HepG2 (cell line): Measurements from ENCODE around the gene FITM1. TPM values are rescaled to one million over a fixed set of nuclear protein-coding genes. Genes with fewer than 3 reads are reported as not detected.

Experiments
- CCDC6 ChIP-seq: sonication (generic); formaldehyde crosslinking; IDR thresholded peaks from 2 replicates; pipeline ENCODE4 v1.8.1; 2022; ENCODE audit warnings: mild to moderate bottlenecking, missing genetic modification reagents, moderate library complexity
- IRF2 ChIP-seq: IDR thresholded peaks from 2 replicates; pipeline ENCODE4 v1.6.1; 2018; ENCODE audit warnings: missing genetic modification reagents, missing compliant biosample characterization
- JARID2 ChIP-seq: sonication (generic); formaldehyde crosslinking; IDR thresholded peaks from 2 replicates; pipeline ENCODE4 v1.8.1; 2023; ENCODE audit warnings: missing genetic modification reagents, inconsistent platforms; ENCODE audit not compliant: insufficient replicate concordance
- JUNB ChIP-seq: sonication (generic); formaldehyde crosslinking; IDR thresholded peaks from 2 replicates; pipeline ENCODE4 v1.8.0; 2022; ENCODE audit warnings: missing genetic modification reagents, mild to moderate bottlenecking, borderline replicate concordance
- KDM2A ChIP-seq: sonication (generic); formaldehyde crosslinking; IDR thresholded peaks from 2 replicates; pipeline ENCODE4 v1.4.0; 2020; ENCODE audit warnings: low read depth, missing genetic modification reagents, borderline replicate concordance
- SMYD3 ChIP-seq: sonication (generic); formaldehyde crosslinking; IDR thresholded peaks from 2 replicates; pipeline ENCODE4 v1.8.1; 2023; ENCODE audit warnings: mild to moderate bottlenecking, missing genetic modification reagents
- SNAI1 ChIP-seq: sonication (generic); formaldehyde crosslinking; IDR thresholded peaks from 2 replicates; pipeline ENCODE4 v1.5.0; 2020; ENCODE audit warnings: mild to moderate bottlenecking, missing genetic modification reagents, borderline replicate concordance
- ZBTB38 ChIP-seq: sonication (generic); formaldehyde crosslinking; IDR thresholded peaks from 2 replicates; pipeline ENCODE4 v1.5.1; 2020; ENCODE audit warnings: mild to moderate bottlenecking, missing genetic modification reagents
- ZFP36L1 ChIP-seq: sonication (generic); formaldehyde crosslinking; IDR thresholded peaks from 2 replicates; pipeline ENCODE4 v1.8.0; 2022; ENCODE audit warnings: mild to moderate bottlenecking, missing genetic modification reagents, moderate library complexity
- ZNF225 ChIP-seq: sonication (generic); formaldehyde crosslinking; IDR thresholded peaks from 2 replicates; pipeline ENCODE4 v1.4.0; 2020; ENCODE audit warnings: mild to moderate bottlenecking, missing genetic modification reagents
- ZNF329 ChIP-seq: sonication (generic); formaldehyde crosslinking; IDR thresholded peaks from 2 replicates; pipeline ENCODE4 v1.9.0; 2021; ENCODE audit warnings: low read depth, mild to moderate bottlenecking, missing genetic modification reagents
- ZNF510 ChIP-seq: sonication (generic); formaldehyde crosslinking; IDR thresholded peaks from 2 replicates; pipeline ENCODE4 v1.4.0; 2020; ENCODE audit warnings: low read depth, mild to moderate bottlenecking, missing genetic modification reagents
- ZNF674 ChIP-seq: sonication (generic); formaldehyde crosslinking; IDR thresholded peaks from 2 replicates; pipeline ENCODE4 v1.5.0; 2020; ENCODE audit warnings: low read depth, mild to moderate bottlenecking, missing genetic modification reagents
- polyA plus RNA-seq, 8 experiments: library from polyadenylated mRNA; depleted of rRNA in 3 of 8; stranded (reverse) in 7 of 8; unstranded in 1 of 8; fragments of >200 nt; fragmentation: Illumina TruSeq in 4 of 8; extraction: Trizol in 4 of 8; gene quantifications; 2 replicates each; pipeline versions ENCODE4 v1.2.1 to v1.2.3, GENCODE V29; 2011 to 2016; ENCODE audit warnings: low read depth in 4 of 8, missing spikeins in 1 of 8, mixed read lengths in 1 of 8; ENCODE audit not compliant: insufficient read depth in 1 of 8
- total RNA-seq, 5 experiments: library from RNA; depleted of rRNA; stranded (reverse); fragments of >200 nt; fragmentation: Illumina TruSeq; extraction: Trizol; gene quantifications; 2 replicates each; pipeline ENCODE4 v1.2.3, GENCODE V29; 2016; ENCODE audit warnings: low read depth in 1 of 5
- TF ChIP-seq, protein P1 (sequence below): sonication (generic); formaldehyde crosslinking; IDR thresholded peaks from 2 replicates; pipeline ENCODE4 v1.4.0; 2020; ENCODE audit warnings: mild to moderate bottlenecking, missing genetic modification reagents, borderline replicate concordance
- TF ChIP-seq, protein P2 (sequence below), 2 experiments: sonication (generic) in 1 of 2; formaldehyde crosslinking in 1 of 2; IDR thresholded peaks; 2 replicates each; pipeline versions ENCODE4 v1.6.1 to v1.9.0; 2014 to 2022; ENCODE audit warnings: antibody characterized with exemption in 1 of 2, borderline replicate concordance in 1 of 2, inconsistent platforms in 1 of 2, low read depth in 1 of 2, missing genetic modification reagents in 1 of 2
- TF ChIP-seq, protein P3 (sequence below): sonication (generic); formaldehyde crosslinking; conservative IDR thresholded peaks from 2 replicates; pipeline ENCODE4 v1.4.0; 2020; ENCODE audit warnings: missing genetic modification reagents

FITM1 gene
- total and polyA plus RNA-seq, 2 of the 13 experiments (the other 11 are each of a cell fraction or from before 2014, with no cell fraction given): 2.7 to 5.8 TPM

DNA sequence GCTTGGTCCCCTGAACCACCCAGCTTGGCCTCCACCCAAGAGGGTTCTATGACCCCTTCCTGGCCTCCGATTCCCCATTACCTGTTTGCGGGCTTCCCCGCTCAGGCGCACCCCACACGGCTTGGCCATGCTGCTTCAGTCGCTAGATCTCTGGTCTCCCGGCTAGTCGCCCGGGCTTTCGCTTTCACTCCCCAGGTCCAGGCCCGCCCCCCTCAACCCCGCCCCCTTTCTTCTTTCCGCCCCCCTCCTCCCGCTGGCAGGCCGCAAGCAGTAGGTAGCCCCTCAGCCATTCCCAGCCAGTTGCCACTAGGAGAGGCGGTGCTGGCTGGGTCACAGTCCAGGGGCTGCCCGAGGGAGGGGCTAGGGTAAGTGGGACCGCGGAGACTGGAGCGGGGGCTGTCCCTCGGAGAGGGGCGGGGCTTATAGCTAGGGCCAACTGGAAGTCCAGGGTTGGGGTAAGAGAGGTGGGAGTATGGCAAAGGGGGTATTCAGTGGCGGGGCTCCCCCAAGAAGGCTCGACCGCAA lies 16.1 kb downstream of the FITM1 start, which contains the start of gene PSME2 (continued):
- TF ChIP-seq KDM2A (peak; percentile 53; the same call in 1 of the 2 replicates), ZNF674 (CRISPR knock-in tag) (no peak), ZNF225 (CRISPR knock-in tag) (no peak; the same call in 1 of the 2 replicates), ZBTB38 (CRISPR knock-in tag) (peak; percentile 74), SNAI1 (CRISPR knock-in tag) (peak; percentile 93), SMYD3 (peak; percentile 38; the same call in 1 of the 2 replicates), IRF2 (CRISPR knock-in tag) (peak; percentile 99), ZNF510 (CRISPR knock-in tag) (no peak), JUNB (no peak), ZNF329 (CRISPR knock-in tag) (no peak), ZFP36L1 (CRISPR knock-in tag) (no peak; the same call in 1 of the 2 replicates), JARID2 (CRISPR knock-in tag) (no peak), CCDC6 (no peak)
- TF ChIP-seq, protein P1, sequence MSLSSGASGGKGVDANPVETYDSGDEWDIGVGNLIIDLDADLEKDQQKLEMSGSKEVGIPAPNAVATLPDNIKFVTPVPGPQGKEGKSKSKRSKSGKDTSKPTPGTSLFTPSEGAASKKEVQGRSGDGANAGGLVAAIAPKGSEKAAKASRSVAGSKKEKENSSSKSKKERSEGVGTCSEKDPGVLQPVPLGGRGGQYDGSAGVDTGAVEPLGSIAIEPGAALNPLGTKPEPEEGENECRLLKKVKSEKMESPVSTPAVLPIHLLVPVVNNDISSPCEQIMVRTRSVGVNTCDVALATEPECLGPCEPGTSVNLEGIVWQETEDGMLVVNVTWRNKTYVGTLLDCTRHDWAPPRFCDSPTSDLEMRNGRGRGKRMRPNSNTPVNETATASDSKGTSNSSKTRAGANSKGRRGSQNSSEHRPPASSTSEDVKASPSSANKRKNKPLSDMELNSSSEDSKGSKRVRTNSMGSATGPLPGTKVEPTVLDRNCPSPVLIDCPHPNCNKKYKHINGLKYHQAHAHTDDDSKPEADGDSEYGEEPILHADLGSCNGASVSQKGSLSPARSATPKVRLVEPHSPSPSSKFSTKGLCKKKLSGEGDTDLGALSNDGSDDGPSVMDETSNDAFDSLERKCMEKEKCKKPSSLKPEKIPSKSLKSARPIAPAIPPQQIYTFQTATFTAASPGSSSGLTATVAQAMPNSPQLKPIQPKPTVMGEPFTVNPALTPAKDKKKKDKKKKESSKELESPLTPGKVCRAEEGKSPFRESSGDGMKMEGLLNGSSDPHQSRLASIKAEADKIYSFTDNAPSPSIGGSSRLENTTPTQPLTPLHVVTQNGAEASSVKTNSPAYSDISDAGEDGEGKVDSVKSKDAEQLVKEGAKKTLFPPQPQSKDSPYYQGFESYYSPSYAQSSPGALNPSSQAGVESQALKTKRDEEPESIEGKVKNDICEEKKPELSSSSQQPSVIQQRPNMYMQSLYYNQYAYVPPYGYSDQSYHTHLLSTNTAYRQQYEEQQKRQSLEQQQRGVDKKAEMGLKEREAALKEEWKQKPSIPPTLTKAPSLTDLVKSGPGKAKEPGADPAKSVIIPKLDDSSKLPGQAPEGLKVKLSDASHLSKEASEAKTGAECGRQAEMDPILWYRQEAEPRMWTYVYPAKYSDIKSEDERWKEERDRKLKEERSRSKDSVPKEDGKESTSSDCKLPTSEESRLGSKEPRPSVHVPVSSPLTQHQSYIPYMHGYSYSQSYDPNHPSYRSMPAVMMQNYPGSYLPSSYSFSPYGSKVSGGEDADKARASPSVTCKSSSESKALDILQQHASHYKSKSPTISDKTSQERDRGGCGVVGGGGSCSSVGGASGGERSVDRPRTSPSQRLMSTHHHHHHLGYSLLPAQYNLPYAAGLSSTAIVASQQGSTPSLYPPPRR (CRISPR knock-in tag): peak; percentile 69; the same call in 1 of the 2 replicates
- TF ChIP-seq, protein P2, sequence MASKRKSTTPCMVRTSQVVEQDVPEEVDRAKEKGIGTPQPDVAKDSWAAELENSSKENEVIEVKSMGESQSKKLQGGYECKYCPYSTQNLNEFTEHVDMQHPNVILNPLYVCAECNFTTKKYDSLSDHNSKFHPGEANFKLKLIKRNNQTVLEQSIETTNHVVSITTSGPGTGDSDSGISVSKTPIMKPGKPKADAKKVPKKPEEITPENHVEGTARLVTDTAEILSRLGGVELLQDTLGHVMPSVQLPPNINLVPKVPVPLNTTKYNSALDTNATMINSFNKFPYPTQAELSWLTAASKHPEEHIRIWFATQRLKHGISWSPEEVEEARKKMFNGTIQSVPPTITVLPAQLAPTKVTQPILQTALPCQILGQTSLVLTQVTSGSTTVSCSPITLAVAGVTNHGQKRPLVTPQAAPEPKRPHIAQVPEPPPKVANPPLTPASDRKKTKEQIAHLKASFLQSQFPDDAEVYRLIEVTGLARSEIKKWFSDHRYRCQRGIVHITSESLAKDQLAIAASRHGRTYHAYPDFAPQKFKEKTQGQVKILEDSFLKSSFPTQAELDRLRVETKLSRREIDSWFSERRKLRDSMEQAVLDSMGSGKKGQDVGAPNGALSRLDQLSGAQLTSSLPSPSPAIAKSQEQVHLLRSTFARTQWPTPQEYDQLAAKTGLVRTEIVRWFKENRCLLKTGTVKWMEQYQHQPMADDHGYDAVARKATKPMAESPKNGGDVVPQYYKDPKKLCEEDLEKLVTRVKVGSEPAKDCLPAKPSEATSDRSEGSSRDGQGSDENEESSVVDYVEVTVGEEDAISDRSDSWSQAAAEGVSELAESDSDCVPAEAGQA (IDR thresholded peaks at IDR 0.05; ENCODE audit: low read depth): peak; percentile 2; the same call in 1 of the 2 replicates
- TF ChIP-seq, protein P2 (CRISPR knock-in tag; IDR thresholded peaks at IDR 0.05; ENCODE audit: borderline replicate concordance): no peak
- TF ChIP-seq, protein P3, sequence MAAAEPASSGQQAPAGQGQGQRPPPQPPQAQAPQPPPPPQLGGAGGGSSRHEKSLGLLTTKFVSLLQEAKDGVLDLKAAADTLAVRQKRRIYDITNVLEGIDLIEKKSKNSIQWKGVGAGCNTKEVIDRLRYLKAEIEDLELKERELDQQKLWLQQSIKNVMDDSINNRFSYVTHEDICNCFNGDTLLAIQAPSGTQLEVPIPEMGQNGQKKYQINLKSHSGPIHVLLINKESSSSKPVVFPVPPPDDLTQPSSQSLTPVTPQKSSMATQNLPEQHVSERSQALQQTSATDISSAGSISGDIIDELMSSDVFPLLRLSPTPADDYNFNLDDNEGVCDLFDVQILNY (CRISPR knock-in tag): 0 out of 2 replicates have a peak, but pooled peaks have one; percentile 17
